ENCODE data around the gene AMHR2. TPM values are rescaled to one million over a fixed set of nuclear protein-coding genes. Genes with fewer than 3 reads are reported as not detected.
"Not testable (repeated sequence)": the region's sequence is repeated elsewhere in the genome, so short reads cannot be mapped to it uniquely, and the experiment has no call there.

Gene AMHR2
- polyA plus RNA-seq, 3 donors, result 0.26 to 0.30 (median 0.29) TPM

GRCh38 chr12:53410951-53411350 lies 12.7 kb upstream of the AMHR2 start:
- DNase-seq (ENCODE audit: extremely low read depth in 1 of 11, low read depth in 9 of 11, low spot score in 4 of 11), result no peak

- DNase-seq (ENCODE audit: extremely low read depth in 1 of 11, low read depth in 9 of 11, low spot score in 4 of 11), result no peak
Measured at GRCh38 chr12:53413485-53414204, 10.0 kb upstream of the AMHR2 start.

- no peak for DNase-seq (ENCODE audit: extremely low read depth in 1 of 11, low read depth in 9 of 11, low spot score in 4 of 11)
Measured at GRCh38 chr12:53414756-53415417, 8.8 kb upstream of the AMHR2 start.

- DNase-seq (ENCODE audit: extremely low read depth in 1 of 11, low read depth in 9 of 11, low spot score in 4 of 11), result not testable (repeated sequence)
Measured at GRCh38 chr12:53415752-53416389, 7.8 kb upstream of the AMHR2 start.

GRCh38 chr12:53417291-53417816 lies 6.3 kb upstream of the AMHR2 start:
- DNase-seq (ENCODE audit: extremely low read depth in 1 of 11, low read depth in 9 of 11, low spot score in 4 of 11), result not testable (repeated sequence)

- DNase-seq (ENCODE audit: extremely low read depth in 1 of 11, low read depth in 9 of 11, low spot score in 4 of 11), result no peak
Measured at GRCh38 chr12:53418221-53418620, 5.4 kb upstream of the AMHR2 start.

GRCh38 chr12:53419756-53420155 lies 3.9 kb upstream of the AMHR2 start:
- DNase-seq (ENCODE audit: extremely low read depth in 1 of 11, low read depth in 9 of 11, low spot score in 4 of 11), result no peak

- DNase-seq (ENCODE audit: extremely low read depth in 1 of 11, low read depth in 9 of 11, low spot score in 4 of 11), result not testable (repeated sequence)
Measured at GRCh38 chr12:53422247-53422646, 1.4 kb upstream of the AMHR2 start.

- peak in 1 of 11 donors; percentile 28 for DNase-seq (ENCODE audit: extremely low read depth in 1 of 11, low read depth in 9 of 11, low spot score in 4 of 11)
Measured at GRCh38 chr12:53424626-53425514, 1.2 kb downstream of the AMHR2 start.

- no peak for DNase-seq (ENCODE audit: extremely low read depth in 1 of 11, low read depth in 9 of 11, low spot score in 4 of 11)
Measured at GRCh38 chr12:53425515-53426150, 2.0 kb downstream of the AMHR2 start.

- no peak for DNase-seq (ENCODE audit: extremely low read depth in 1 of 11, low read depth in 9 of 11, low spot score in 4 of 11)
Measured at GRCh38 chr12:53427905-53428594, 4.4 kb downstream of the AMHR2 start.

- no peak for DNase-seq (ENCODE audit: extremely low read depth in 1 of 11, low read depth in 9 of 11, low spot score in 4 of 11)
Measured at GRCh38 chr12:53428741-53429140, 5.1 kb downstream of the AMHR2 start.

- no peak for DNase-seq (ENCODE audit: extremely low read depth in 1 of 11, low read depth in 9 of 11, low spot score in 4 of 11)
Measured at GRCh38 chr12:53430116-53430515, 6.5 kb downstream of the AMHR2 start.

GRCh38 chr12:53431187-53431586 lies 7.5 kb downstream of the AMHR2 start:
- no peak for DNase-seq (ENCODE audit: extremely low read depth in 1 of 11, low read depth in 9 of 11, low spot score in 4 of 11)

GRCh38 chr12:53435326-53435725 lies 11.7 kb downstream of the AMHR2 start:
- DNase-seq (ENCODE audit: extremely low read depth in 1 of 11, low read depth in 9 of 11, low spot score in 4 of 11), result not testable (repeated sequence)

GRCh38 chr12:53439582-53439981 lies 15.9 kb downstream of the AMHR2 start:
- not testable (repeated sequence) for DNase-seq (ENCODE audit: extremely low read depth in 1 of 11, low read depth in 9 of 11, low spot score in 4 of 11)

- peak; percentile 91 to 99 (median 97) for DNase-seq (ENCODE audit: extremely low read depth in 1 of 11, low read depth in 9 of 11, low spot score in 4 of 11)
Measured at GRCh38 chr12:53441040-53441833, 17.6 kb downstream of the AMHR2 start, which contains the start of gene PRR13. PRR13 (plus strand) TSS chr12:53441734; CDS start chr12:53442715, 981 bp downstream.
